NK-92 (cell line): ENCODE measurements around the gene MOGAT2.
"Not testable (repeated sequence)": the region's sequence is repeated elsewhere in the genome, so short reads cannot be mapped to it uniquely, and the experiment has no call there.

Experiments
- DNase-seq: peaks from one replicate; lab custom pipeline; 2025; ENCODE audit not compliant: unreplicated experiment; lab: John Stamatoyannopoulos, UW

The MOGAT2 gene

DNA sequence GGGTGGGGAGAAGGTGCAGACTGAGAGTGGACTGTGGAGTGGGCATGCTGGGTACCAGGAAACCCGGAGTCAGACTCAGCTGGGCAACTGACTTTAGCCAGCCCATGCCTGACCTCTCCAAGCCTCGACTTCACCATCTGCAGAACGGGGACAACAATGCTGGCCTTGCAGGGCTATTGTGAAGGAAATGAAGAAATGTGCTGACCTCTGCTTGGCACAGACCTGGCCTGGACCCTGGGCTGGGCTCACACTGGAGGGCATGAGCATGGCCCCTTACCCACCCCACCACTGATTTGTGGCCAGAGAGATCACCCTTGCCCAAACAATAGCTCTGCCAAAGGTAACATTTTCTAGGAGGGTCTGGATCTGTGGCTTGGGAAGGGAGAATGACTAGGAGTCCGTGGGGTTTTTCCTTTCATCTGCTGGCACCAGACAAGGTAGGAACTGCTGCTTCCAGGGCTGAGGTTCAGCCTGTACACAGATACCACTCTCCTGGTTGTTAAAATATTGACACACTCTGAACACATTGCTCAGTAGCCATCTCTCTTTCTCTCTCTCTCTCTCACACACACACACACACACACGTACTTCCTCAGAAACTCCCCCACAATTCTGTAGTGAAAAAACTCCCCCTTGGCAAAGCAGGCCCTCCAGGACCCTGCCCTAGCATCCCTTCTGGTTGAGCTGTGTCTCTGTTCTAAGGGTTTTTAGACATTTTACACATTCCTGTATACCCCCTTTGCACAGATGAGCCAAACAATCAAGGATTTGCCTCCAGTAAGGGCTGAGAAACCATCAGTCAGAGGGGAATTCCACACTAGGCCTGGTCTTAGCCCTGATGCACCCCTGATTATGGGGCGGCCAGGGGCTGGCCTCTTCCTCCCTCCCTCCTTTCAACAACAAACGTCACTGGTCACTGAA, 1.0 kb downstream of the MOGAT2 start:
- no peak for DNase-seq

DNA sequence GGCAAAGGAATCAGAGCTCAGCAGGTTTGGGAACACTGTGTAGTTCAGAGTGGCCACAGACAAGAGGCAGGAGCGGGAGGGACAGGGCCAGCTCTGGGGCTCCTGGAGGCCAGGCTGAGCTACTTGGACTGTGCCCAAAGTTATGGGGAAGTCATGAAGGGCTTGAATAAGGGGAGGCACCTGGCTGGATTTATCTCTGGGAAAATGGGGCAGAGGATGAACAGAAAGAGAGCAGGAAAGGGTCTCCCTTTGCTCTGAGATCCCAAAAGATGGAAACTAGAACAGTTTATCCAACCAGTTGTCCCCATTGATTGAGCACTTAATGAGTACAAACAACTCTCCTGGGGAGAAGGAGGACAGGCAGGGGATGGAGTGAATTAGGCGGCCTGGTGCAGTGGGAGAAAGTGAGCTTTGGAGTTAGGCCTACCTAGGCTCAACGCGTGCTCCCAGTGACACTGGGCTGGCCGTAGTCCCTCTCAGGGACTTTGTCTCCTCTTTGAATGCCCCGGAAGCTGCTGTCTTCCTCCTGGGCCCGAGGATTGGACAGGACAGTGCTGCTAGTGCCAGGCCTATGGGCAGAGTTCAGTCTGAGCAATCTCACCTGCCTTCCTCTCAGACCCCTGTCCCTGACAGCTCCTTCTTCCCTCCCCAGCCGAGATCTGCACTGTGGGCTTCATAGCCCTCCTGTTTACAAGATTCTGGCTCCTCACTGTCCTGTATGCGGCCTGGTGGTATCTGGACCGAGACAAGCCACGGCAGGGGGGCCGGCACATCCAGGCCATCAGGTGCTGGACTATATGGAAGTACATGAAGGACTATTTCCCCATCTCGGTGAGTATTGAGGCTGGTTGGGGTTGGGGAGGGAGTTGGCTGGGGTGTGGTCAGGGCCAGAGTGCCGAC, 2.0 kb downstream of the MOGAT2 start:
- DNase-seq, result no peak

DNA sequence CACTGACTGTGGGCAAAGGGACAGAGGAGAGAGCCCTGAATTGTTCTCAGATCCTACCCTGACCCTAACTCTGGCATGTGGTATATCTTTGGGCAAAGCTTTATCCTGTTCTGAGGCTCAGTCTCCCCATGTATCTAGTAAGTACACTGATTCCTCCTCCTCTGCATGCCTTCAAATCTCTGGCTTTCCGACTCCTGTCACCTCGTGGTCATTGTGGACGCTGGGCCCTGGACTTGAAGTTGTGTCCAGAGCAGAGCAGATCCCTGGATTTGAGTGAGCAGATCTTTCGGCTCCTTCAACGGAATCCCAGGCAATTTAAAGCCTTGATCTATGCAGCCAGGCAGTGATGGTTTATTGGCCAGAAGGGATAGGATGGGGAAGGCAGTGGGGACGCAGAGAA, 3.0 kb downstream of the MOGAT2 start:
- no peak for DNase-seq

DNA sequence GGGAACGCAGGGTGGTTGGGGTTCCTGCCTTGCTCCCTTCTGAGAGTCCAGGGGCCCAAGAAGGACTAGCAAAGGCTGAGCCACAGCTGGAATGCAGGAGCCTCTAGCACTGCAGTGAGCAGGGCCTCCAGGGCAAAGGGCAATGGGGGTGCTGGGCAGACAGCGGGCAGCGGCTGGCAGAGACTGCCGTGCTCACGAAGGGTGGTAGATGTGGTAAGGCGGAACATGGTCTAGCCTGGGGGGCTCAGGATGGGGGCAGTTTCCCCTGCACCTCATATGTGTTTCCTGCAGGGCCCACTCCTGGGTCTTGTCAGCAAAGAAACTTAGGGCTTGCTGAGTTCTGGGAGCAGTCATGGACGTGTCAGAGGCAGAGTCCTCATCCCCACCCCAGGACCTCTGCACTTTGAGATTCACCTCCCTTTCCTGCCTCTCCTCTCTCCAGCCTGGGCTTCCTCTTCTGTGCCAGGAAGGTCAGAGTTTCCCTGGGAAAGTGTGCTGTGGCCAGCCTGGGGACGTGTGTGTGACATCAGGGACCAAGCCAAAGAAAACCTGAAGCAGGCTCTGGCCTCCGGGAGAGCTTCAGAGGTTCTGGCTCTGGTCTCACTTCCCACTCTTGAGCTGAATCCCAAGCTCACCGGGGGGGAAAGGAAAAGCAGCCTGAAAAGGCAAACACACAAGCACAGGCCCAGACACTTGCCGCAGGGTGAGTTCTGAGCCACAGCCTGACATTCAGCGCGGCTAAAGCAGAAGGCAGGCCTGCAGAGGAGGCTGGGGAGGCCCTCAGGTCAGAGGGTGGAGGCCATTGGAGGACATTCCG, 4.4 kb downstream of the MOGAT2 start:
- no peak for DNase-seq

DNA sequence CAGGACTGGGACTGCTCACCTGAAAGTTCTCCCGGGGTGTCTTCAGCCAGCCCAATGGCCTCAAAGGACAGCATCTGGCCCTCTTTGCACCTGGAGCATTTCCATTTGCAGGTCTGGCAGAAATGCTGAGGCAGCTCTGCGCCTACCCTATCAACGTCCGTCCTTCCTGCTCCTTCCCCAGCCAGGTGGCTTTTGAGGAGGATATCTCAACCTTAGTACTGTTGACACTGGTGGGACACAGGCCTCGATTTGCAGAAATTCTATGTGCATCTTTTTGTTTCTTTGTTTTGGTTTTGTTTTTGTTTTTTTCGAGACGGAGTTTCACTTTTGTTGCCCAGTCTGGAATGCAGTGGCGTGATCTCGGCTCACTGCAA, 5.0 kb downstream of the MOGAT2 start:
- no peak for DNase-seq

DNA sequence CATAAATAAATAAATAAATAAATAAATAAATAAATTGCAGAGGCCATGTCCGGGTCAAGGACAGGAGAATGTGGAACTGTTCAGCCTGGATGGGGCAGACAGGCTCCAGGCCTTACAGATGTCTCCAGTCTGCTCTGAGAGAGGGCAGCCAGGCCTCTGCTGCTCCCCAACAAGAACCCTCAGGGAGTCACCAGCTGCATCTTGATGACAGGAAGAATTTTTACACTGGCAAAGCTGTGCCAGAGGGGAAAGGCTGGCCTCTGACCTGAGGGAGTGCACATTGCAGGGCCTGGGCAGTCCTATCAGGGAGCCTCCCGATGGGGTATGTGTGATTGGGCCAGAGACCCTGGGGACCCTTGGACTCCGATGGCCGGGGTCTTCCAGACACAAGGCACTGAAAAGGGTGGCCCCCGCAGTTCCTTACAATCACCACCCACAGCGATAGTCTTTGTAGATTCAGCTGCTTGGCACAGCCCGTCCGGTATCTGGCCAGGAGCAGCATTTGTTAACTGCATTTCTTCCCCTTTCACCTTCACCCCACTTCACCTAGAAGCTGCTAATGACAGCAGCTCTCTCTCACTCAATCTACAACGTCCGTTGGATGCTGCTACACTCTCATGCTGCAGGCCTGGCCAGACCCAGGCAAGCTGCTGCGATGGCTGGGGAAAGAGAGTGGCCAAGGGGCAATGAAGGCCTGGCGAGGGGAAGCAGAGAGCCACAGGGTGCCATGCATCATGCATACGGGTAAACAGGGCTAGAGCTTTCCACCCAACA, 8.1 kb downstream of the MOGAT2 start:
- DNase-seq, result no peak

DNA sequence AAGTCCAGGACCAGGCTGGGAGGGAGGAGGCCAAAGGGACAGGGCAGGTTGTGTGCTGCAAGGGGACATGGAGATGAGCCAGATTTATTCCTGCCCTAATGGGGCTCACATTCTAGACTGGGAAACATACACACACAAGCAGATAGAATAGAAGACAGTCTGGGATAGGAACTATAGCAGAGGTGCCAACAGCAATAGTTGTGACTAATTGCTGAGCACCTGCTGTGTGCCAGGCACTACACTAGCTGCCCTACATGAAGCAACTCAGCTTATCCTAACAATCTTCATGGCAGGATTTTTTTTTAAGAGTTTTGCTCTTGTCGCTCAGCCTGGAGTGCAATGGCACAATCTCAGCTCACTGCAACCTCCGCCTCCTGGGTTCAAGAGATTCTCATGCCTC, 11.4 kb downstream of the MOGAT2 start:
- no peak for DNase-seq

DNA sequence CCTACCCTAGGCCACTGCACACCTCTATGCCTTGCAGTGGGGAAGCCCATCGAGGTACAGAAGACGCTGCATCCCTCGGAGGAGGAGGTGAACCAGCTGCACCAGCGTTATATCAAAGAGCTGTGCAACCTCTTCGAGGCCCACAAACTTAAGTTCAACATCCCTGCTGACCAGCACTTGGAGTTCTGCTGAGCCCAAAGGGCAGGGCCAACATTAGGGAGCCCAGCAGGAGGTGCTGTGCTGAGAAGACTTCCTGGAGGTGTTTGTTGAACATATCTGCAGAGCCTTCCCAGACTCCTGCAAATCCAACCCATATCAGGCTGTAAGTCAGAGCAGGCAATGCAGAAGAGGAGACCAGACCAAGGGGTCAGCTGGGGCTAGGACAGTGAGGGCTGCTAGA, 13.5 kb downstream of the MOGAT2 start:
- no peak for DNase-seq

DNA sequence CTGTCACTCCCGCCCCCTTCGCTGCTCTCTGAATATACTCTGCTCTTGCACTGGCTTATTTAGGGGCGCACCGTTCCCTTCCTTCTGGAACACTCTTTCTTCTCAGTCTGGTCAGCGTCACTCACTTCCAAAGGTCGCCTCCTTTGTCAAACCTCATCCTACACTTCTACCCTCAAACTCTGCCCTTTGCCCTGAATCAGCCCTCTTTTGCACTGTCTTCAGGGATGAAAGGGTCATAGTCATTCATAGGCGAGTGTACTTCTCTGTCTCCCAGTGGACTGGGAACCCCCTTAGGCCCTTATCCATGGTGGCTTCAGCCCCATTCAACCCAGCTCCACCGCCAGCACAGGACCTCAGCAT, 15.4 kb downstream of the MOGAT2 start:
- DNase-seq, result no peak

DNA sequence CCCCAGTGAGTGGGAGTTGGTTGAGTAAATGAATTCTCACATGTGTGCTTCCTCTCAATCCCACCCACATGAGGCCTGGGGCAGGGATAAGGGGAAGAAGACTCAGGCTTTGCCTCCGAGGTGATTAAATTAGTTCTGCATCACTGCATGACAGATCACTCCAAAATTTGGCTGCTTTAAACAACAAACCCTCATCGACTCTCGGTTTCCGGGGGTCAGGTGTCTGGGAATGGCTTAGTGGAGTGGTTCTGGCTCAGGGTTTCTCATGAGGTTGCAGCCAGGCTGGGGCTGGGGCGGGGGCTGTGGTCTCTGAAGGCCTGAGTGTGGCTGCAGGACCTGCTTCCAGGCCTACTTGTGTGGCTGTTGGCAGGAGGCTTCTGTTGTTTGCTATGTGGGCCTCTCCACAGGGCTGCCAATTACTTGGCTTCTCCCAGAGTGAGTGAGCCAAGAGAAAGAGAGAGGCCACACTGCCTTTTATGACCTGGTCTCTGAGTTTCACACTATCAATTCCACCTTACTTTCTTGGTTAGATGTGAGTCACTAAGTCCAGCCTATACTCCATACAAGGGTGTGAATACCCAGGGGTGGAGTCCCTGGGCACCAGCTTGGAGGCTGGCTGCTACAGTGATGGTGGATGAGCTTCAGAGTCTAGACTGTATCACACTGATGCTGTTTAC, 15.9 kb downstream of the MOGAT2 start:
- DNase-seq, result no peak

DNA sequence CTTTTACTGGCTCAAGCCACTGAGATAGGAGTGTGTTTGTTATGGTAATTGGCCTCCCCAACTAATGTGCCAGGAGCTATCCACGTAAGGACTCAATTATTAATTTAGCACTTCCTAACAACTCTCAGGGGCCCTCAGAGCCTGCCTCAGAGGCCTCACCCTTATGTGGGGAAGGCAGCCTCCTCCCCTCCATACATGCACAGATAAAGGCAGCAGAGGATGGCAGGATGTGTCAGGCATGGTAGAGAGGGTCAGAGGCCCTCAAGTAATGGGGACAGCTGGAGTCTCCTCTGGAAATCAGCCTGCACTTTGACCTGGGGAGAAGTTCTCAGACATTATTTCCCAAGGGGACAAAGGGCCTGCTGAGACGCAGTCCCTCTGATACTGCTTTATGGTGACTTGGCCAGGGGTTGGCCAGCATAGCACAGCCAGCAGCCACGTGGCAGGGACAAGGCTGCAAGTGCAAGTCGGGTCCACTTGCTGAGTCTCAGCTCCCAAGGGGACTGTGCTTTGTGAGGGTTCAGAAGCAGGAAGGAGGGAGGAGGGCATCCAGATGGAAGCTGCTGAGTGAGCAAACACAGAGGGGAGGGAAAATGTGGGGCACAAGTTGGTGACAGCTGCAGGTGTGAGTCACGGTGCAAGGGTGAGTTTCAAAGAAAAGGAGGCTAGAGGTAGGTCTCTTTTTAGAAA, 17.0 kb downstream of the MOGAT2 start:
- no peak for DNase-seq

DNA sequence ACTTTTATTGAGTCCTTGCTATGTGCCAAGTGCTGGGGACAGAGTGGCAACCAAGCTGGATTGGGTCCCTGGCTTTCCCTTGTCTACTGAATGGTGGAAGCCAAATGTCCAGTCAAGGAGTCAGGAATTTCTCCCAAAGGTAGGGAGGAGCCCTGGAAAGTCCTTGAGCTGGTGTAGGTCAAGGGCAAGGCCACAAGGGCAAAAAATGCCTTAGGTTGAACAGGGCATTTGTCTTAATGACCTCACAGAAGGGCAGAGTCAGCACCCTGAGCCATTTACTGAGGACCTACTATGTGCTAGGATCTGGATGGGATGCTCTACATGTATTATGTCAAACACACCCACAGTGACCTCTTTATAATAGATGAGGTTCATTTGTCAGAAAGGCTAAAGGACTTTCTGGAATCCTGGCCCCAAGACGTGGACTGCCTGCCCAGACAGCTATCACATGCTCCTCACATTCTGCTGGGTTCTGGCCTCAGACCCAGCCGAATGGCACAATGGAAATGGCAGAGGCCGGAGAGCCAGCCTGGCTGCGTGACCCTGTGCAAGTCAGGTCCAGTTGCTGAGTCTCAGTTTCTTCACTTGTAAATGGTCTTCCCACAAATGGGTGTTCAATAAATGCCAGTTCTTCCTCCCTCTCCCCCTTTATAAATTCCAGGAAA, 17.7 kb downstream of the MOGAT2 start:
- DNase-seq, result no peak

DNA sequence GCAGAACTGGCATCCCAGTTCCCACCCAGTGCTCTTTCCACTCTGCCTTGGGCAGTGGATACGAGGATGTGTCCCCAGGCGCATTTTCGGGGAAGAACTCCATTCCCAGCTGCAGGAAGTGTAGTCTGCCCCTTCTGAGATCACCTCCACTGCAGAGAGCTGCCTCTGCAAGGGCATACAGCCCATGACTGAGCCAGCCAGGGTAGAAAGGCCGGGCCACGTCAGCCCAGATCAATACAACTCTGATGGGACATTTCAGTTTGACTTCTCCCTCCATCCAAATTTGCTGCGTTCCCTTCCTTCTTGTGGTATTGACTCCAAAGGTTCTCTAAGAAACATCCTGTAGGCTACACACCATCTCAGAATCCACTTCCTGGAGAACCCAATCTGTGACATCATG, 19.7 kb downstream of the MOGAT2 start:
- DNase-seq, result no peak

DNA sequence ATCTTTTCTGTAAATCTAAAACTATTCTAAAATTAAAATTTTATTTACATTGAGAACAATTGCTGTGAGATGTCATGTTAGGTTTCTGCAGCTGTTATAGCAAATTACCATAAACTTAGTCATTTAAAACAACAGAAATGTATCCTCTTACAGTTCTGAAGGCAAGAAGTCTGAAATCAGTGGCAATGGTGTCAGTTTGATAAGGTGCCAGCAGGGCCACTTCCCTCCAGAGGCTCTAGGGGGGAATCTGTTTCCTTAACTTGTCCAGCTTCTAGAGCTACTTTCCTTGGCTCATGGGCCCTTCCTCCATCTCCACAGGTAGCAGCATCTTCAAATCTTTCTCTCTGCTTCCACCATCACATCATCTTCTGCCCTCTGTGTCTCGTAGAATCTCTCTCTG, 23.0 kb downstream of the MOGAT2 start:
- no peak for DNase-seq

DNA sequence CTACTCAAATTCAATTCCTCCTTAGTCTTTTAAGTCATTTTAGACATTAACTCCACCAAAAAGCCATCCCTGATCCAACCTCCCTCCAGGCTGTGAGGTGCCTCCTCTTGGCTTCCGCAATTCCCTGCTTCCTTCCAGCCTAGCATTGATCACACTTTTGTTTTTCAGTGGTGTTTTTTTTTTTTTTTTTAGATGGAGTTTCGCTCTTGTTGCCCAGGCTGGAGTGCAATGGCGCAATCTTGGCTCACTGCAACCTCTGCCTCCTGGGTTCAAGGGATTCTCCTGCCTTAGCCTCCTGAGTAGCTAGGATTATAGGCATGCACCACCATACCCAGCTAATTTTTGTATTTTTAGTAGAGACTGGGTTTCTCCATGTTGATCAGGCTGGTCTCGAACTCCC, 25.5 kb downstream of the MOGAT2 start:
- DNase-seq, result not testable (repeated sequence)

DNA sequence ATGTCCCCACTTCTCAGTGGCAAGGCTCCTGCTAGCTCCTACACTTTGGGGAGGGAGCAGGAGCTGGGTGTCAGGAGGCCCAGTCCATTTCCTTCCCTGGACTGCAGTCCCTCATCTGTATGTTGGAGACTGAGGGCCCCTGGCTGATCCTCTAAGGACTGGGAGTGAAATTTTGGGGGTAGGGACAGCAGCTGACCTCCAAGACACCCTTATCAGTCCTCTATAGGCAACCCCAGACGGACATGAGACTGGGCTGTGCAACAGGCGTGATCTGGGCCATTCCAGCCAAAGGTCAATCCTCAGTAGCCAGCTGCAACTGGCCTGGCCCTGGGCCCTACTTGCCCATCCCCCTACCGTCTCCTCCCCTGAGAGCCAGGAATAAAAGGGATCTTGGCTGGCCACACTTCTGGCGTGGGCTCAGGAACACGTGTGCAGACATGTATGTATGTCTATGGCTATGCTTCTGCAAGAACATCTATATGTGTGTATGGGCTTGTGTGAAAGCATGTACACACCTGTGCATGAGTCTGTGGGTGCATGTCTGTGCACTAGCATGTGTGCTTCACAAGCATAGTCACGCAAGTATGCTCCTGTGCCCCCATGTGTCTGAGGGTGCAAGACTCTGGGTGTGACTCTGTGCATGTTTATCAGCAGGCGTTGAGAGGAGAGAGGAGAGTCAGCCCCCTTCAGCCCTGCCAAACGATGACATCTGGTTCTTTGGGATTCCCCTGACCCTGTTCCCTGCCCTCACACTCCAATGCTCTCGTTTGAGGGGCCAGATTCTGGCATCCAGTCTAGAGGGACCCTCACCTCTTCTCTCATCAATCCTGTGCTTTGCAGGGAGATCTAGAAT, 26.3 kb downstream of the MOGAT2 start:
- no peak for DNase-seq

DNA sequence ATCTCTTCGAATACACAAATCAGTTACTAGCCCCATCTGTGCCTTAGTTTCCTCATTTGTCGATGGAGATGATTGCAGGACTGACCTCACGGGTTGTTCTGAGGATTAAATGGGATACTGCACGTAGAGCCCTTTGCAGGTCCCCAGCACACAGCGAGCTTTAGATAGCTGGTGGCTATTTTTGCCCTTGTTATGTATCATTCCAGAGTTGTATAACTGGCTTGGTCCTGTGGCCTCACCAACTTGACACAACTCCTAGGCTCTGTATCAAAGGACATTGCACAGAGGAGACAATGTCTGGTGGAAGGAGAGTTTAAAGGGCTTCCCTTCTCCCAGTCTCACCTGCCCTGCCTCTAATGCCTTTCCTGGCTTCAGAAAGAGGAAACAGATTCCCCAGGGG, 28.2 kb downstream of the MOGAT2 start:
- no peak for DNase-seq

DNA sequence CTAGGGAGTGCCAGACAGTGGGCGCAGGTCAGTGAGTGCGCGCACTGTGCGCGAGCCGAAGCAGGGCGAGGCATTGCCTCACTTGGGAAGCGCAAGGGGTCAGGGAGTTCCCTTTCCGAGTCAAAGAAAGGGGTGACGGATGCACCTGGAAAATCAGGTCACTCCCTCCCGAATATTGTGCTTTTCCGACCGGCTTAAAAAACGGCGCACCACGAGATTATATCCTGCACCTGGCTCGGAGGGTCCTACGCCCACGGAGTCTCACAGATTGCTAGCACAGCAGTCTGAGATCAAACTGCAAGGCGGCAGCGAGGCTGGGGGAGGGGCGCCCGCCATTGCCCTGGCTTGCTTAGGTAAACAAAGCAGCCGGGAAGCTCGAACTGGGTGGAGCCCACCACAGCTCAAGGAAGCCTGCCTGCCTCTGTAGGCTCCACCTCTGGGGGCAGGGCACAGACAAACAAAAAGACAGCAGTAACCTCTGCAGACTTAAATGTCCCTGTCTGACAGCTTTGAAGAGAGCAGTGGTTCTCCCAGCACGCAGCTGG, 31.2 kb downstream of the MOGAT2 start:
- not testable (repeated sequence) for DNase-seq
